ENCODE data around the gene FUT7. TPM values are rescaled to one million over a fixed set of nuclear protein-coding genes. Genes with fewer than 3 reads are reported as not detected.

Gene FUT7
- total and polyA plus RNA-seq, 2 of the 13 experiments (the other 11 are each of a cell fraction or from before 2014, with no cell fraction given) = 0.05 TPM; not detected in 1

DNA sequence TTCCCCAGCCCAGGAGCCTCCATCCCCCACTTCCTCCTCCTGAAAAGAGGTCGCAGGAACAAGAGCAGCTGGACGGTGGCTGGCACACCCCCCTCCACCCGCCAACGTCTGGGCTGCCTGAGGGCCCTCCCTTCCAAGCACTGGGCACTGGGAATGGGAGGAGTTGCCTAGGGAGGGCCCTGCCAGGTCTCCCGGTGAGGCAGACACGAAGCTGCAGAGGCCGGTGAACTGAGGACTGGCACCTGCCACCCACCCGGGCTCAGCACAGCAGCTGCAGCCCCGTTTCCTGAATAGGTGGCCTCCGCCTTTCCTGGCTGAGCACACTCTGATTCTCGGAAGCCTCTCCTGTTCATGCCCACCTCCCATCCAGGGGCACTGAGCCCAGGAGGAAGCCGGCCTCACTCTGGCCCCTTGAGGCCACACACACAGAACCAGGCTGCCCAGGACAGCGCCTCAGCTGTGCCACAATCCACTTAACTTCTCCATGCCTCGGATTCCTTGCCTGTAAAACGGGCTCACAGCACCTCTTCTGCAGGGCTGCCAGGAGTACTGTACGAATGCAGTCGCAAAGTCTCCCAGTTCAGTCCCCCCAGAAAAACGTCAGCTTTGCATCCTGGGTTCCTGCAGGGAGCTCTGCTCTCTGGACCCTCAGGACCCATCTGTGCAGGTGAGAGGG, 12.8 kb upstream of the FUT7 start:
- Histone ChIP-seq H3K4me3 (replicated peaks in 1 of 3; ENCODE audit: insufficient read depth in 1 of 3, low read depth in 2 of 3, low read length in 3 of 3) (peak overlapping the region in 2 of 3 experiments; percentile 54 to 77; a peak in 4 of 6 replicates), H4K20me1 (ENCODE audit: insufficient read depth, low read length) (peaks cover 3% of the 10 kb centered on the region; the same call in 1 of the 2 replicates), H3K4me2 (ENCODE audit: low read depth, low read length) (peak overlapping the region; percentile 84), H3K9me3 (ENCODE audit: low read length) (no peaks in the 10 kb centered on the region), H2AFZ (ENCODE audit: low read length) (no peak overlapping the region), H3K27ac (ENCODE audit: extremely low read length, insufficient read depth, low read length) (no peak overlapping the region), H3K9ac (ENCODE audit: insufficient read depth, low read depth, low read length) (no peak overlapping the region), H3K27me3 (ENCODE audit: control insufficient read depth in 1 of 2, insufficient read depth in 2 of 2, low read length in 2 of 2) (peaks cover 3 to 27% of the 10 kb centered on the region in 2 experiments; a peak in 4 of 5 replicates), H3K36me3 (replicated peaks in 1 of 2; ENCODE audit: control insufficient read depth in 1 of 2, insufficient read depth in 2 of 2, low read length in 2 of 2) (no peaks in the 10 kb centered on the region), H3K79me2 (ENCODE audit: insufficient read depth, low read length) (no peaks in the 10 kb centered on the region), H3K4me1 (ENCODE audit: insufficient read depth, low read length) (peaks cover 25% of the 10 kb centered on the region)
- in situ Hi-C loops (cut with HindIII; ENCODE audit: extremely low pct_ligation_motif_present, low pct_unique_long_range_greater_than_20kb) = loop anchor here (10.0 kb wide), 1 partner anchor 270 kb away; no protein-coding TSS in a partner anchor
- POLR2A ChIA-PET = no interaction called here
- intact Hi-C loops (cut with micrococcal nuclease; ENCODE audit: unreplicated experiment) = no loop called here
- WGBS (ENCODE audit: low lambda C conversion rate) = 15% methylated on average over 9 of the region's 18 CpGs
- CTCF ChIA-PET (ENCODE audit: low intra/inter-chr PET ratio, low total read pairs) = interaction anchor here (2.8 kb wide), 1 partner anchor 19 kb away, joined by 16 read pairs; no protein-coding TSS in a partner anchor
- no peak for ATAC-seq
- no peak for FAIRE-seq
- BruUV-seq (replicated peaks) = no TSS peak
- DNase-seq (ENCODE audit: low spot score) = no peak
- TF ChIP-seq PHF21A (CRISPR knock-in tag; IDR thresholded peaks at IDR 0.05) (no peak), ZNF605 (CRISPR knock-in tag; IDR thresholded peaks at IDR 0.05) (no peak), ZNF629 (CRISPR knock-in tag; conservative IDR thresholded peaks at IDR 0.05) (peak; percentile 52; the same call in 1 of the 2 replicates), SUZ12 (IDR thresholded peaks at IDR 0.05; ENCODE audit: low read depth, low read length) (no peak), ZBTB4 (CRISPR knock-in tag; IDR thresholded peaks at IDR 0.05; ENCODE audit: borderline replicate concordance) (no peak), ZSCAN21 (CRISPR knock-in tag; IDR thresholded peaks at IDR 0.05; ENCODE audit: borderline replicate concordance) (0 out of 2 replicates have a peak, but pooled peaks have one; percentile 18), MYPOP (CRISPR knock-in tag; IDR thresholded peaks at IDR 0.05) (no peak), RBM22 (optimal IDR thresholded peaks at IDR 0.05; ENCODE audit: low read length) (no peak), NFIC (IDR thresholded peaks at IDR 0.05; ENCODE audit: low read length) (no peak), ZNF891 (CRISPR knock-in tag; IDR thresholded peaks at IDR 0.05) (no peak), ZNF136 (CRISPR knock-in tag; IDR thresholded peaks at IDR 0.05; ENCODE audit: low read depth) (no peak)
